ENCODE results near the gene LRRC1. TPM values are rescaled to one million over a fixed set of nuclear protein-coding genes. Genes with fewer than 3 reads are reported as not detected.
A peak's percentile ranks its signal among the peaks of the same experiment; 100 is the strongest.

The LRRC1 gene
- total RNA-seq, 4 donors from 2014 or later = 71.0 to 151 (median 91.6) TPM

- peak; percentile 84 for DNase-seq
- in situ Hi-C loops (cut with MboI; ENCODE audit: low pct_ligation_motif_present in 1 of 4, low pct_unique_long_range_greater_than_20kb in 1 of 4, low sequenced_read_pairs in 3 of 4) (loop anchor here in 3 of 4 donors (5.0 to 25.0 kb wide), 5 partner anchors 161 to 444 kb away; partner anchors contain the start of gene LRRC1 (in 2 of the 3)), intact Hi-C loops (cut with DNase I; ENCODE audit: low total_unique reads) (no loop called here)
- Histone ChIP-seq H3K4me3 (no peak overlapping the region), H3K4me1 (peaks cover 0 to 5% (median 0%) of the 10 kb centered on the region in 4 donors), H3K27me3 (peaks cover 3% of the 10 kb centered on the region), H3K9me3 (no peaks in the 10 kb centered on the region), H3K27ac (no peak overlapping the region), H3K36me3 (no peaks in the 10 kb centered on the region)
- WGBS, 2 donors (ENCODE audit: low coverage in 1 of 2) = 29 to 31% methylated on average over 6 of the region's 6 CpGs
- TF ChIP-seq POLR2AphosphoS5 (IDR thresholded peaks at IDR 0.05) = no peak
- TF ChIP-seq CTCF (IDR thresholded peaks at IDR 0.05) = peak; percentile 67 to 74 (median 71)
- TF ChIP-seq POLR2A (IDR thresholded peaks at IDR 0.05) = no peak
- no peak for TF ChIP-seq EP300 (IDR thresholded peaks at IDR 0.05; ENCODE audit: low read depth)
Observed at GRCh38 chr6:53956068-53956711, 161.4 kb downstream of the LRRC1 start.

- no peaks in the 10 kb centered on the region for H3K36me3 ChIP-seq
- DNase-seq = no peak
- H3K4me1 ChIP-seq = peaks cover 0 to 5% (median 0%) of the 10 kb centered on the region in 4 donors
- TF ChIP-seq CTCF (IDR thresholded peaks at IDR 0.05) (no peak), POLR2A (IDR thresholded peaks at IDR 0.05) (no peak), EP300 (IDR thresholded peaks at IDR 0.05; ENCODE audit: low read depth) (no peak), POLR2AphosphoS5 (IDR thresholded peaks at IDR 0.05) (no peak)
- H3K27ac ChIP-seq = no peak overlapping the region
- peaks cover 3% of the 10 kb centered on the region for H3K27me3 ChIP-seq
- H3K9me3 ChIP-seq = no peaks in the 10 kb centered on the region
- H3K4me3 ChIP-seq = no peak overlapping the region
- in situ Hi-C loops (cut with MboI; ENCODE audit: low pct_ligation_motif_present in 1 of 4, low pct_unique_long_range_greater_than_20kb in 1 of 4, low sequenced_read_pairs in 3 of 4) (loop anchor here in 3 of 4 donors (5.0 to 25.0 kb wide), 5 partner anchors 162 to 445 kb away; partner anchors contain the start of gene LRRC1 (in 2 of the 3)), intact Hi-C loops (cut with DNase I; ENCODE audit: low total_unique reads) (no loop called here)
Observed at GRCh38 chr6:53956804-53957203, 162.0 kb downstream of the LRRC1 start.

GRCh38 chr6:53959717-53960116 is 164.9 kb downstream of the LRRC1 start:
- WGBS, 2 donors (ENCODE audit: low coverage in 1 of 2) = 55 to 68% methylated on average over 2 of the region's 2 CpGs
- Histone ChIP-seq H3K4me1 (peaks cover 0 to 5% (median 0%) of the 10 kb centered on the region in 4 donors), H3K9me3 (no peaks in the 10 kb centered on the region), H3K36me3 (no peaks in the 10 kb centered on the region), H3K27me3 (peaks cover 3% of the 10 kb centered on the region), H3K4me3 (no peak overlapping the region), H3K27ac (no peak overlapping the region)
- intact Hi-C loops (cut with DNase I; ENCODE audit: low total_unique reads) = no loop called here
- TF ChIP-seq POLR2A (IDR thresholded peaks at IDR 0.05) = no peak
- TF ChIP-seq EP300 (IDR thresholded peaks at IDR 0.05; ENCODE audit: low read depth) = no peak
- no peak for TF ChIP-seq POLR2AphosphoS5 (IDR thresholded peaks at IDR 0.05)
- TF ChIP-seq CTCF (IDR thresholded peaks at IDR 0.05) = no peak
- in situ Hi-C loops (cut with MboI; ENCODE audit: low pct_ligation_motif_present in 1 of 4, low pct_unique_long_range_greater_than_20kb in 1 of 4, low sequenced_read_pairs in 3 of 4) = loop anchor here in 3 of 4 donors (5.0 to 25.0 kb wide), 5 partner anchors 165 to 447 kb away; partner anchors contain the start of gene LRRC1 (in 2 of the 3)
- DNase-seq = no peak

- no peak overlapping the region for H3K27ac ChIP-seq
- no peak for TF ChIP-seq EP300 (IDR thresholded peaks at IDR 0.05; ENCODE audit: low read depth)
- TF ChIP-seq POLR2A (IDR thresholded peaks at IDR 0.05) = no peak
- intact Hi-C loops (cut with DNase I; ENCODE audit: low total_unique reads) (no loop called here), in situ Hi-C loops (cut with MboI; ENCODE audit: low pct_ligation_motif_present in 1 of 4, low pct_unique_long_range_greater_than_20kb in 1 of 4, low sequenced_read_pairs in 3 of 4) (loop anchor here in 2 of 4 donors (25.0 kb wide), 2 partner anchors 173 to 448 kb away; partner anchors contain the start of gene LRRC1 (in 1 of the 2))
- no peak overlapping the region for H3K4me3 ChIP-seq
- no peaks in the 10 kb centered on the region for H3K36me3 ChIP-seq
- H3K9me3 ChIP-seq = no peaks in the 10 kb centered on the region
- H3K27me3 ChIP-seq = peaks cover 3% of the 10 kb centered on the region
- no peak for DNase-seq
- WGBS, 2 donors (ENCODE audit: low coverage in 1 of 2) = 85 to 86% methylated on average over 4 of the region's 4 CpGs
- peaks cover 0 to 5% (median 0%) of the 10 kb centered on the region in 4 donors for H3K4me1 ChIP-seq
Observed at GRCh38 chr6:53960311-53960710, 165.5 kb downstream of the LRRC1 start.
